A673 (cell line): ENCODE measurements around the gene BATF3. TPM values are rescaled to one million over a fixed set of nuclear protein-coding genes. Genes with fewer than 3 reads are reported as not detected.

Experiments
- BruUV-seq: library from RNA; stranded (reverse); fragments of 400-500 nt; replicated peaks from 2 replicates; lab custom pipeline; 2021; lab: Mats Ljungman, UMichigan
- CTCF ChIA-PET: fragments of 300-600 bp; sonication (Branson Sonifier 250); formaldehyde crosslinking; loops from one replicate; lab custom pipeline; 2022; ENCODE audit warnings: antibody characterized with exemption; lab: Charles Lee
- POLR2A ChIA-PET: fragments of 300-600 bp; sonication (Branson Sonifier 250); formaldehyde crosslinking; loops from one replicate; lab custom pipeline; 2022; ENCODE audit warnings: antibody characterized with exemption; ENCODE audit not compliant: low non-redundant PET; lab: Charles Lee
- DNase-seq: peaks from one replicate; pipeline ENCODE4 v3.0.0-alpha.2; 2015; ENCODE audit warnings: low spot score
- H3K27ac ChIP-seq: fragments of 200-600 bp; sonication (generic); 2 replicates; pipeline ENCODE4 v1.5.1; 2016; ENCODE audit warnings: mixed run types, low read depth, mild to moderate bottlenecking, mixed read lengths, antibody characterized with exemption, low read length; ENCODE audit not compliant: poor library complexity, severe bottlenecking
- H3K27me3 ChIP-seq: fragments of 200-600 bp; sonication (generic); replicated peaks from 2 replicates; pipeline ENCODE4 v1.6.1; 2017; ENCODE audit warnings: mixed run types, low read depth, mild to moderate bottlenecking, mixed read lengths, antibody characterized with exemption, low read length; ENCODE audit not compliant: insufficient read depth, poor library complexity
- H3K36me3 ChIP-seq: fragments of 200-600 bp; sonication (generic); 2 replicates; pipeline ENCODE4 v1.6.1; 2016; ENCODE audit warnings: mixed run types, mild to moderate bottlenecking, mixed read lengths, antibody characterized with exemption, low read length; ENCODE audit not compliant: insufficient read depth, poor library complexity, severe bottlenecking
- H3K4me1 ChIP-seq: fragments of 200-600 bp; sonication (generic); 2 replicates; pipeline ENCODE4 v1.6.1; 2017; ENCODE audit warnings: mixed run types, mild to moderate bottlenecking, mixed read lengths, antibody characterized with exemption, low read length; ENCODE audit not compliant: insufficient read depth, poor library complexity, severe bottlenecking
- H3K4me3 ChIP-seq: fragments of 200-600 bp; sonication (generic); 2 replicates; pipeline ENCODE4 v1.5.1; 2016; ENCODE audit warnings: low read depth, mixed run types, mild to moderate bottlenecking, mixed read lengths, low read length; ENCODE audit not compliant: poor library complexity, severe bottlenecking
- H3K9me3 ChIP-seq: fragments of 200-600 bp; sonication (generic); 2 replicates; pipeline ENCODE4 v1.6.1; 2016; ENCODE audit warnings: mixed run types, low read depth, mild to moderate bottlenecking, mixed read lengths, antibody characterized with exemption, low read length; ENCODE audit not compliant: poor library complexity, severe bottlenecking
- EZH2 ChIP-seq: fragments of 200-600 bp; sonication (generic); IDR thresholded peaks from 2 replicates; pipeline ENCODE4 v1.6.1; 2017; ENCODE audit warnings: borderline replicate concordance, low read depth, mild to moderate bottlenecking, mixed read lengths, antibody characterized with exemption, low read length; ENCODE audit not compliant: poor library complexity, severe bottlenecking
- intact Hi-C: fragments of 100-400 bp; cut with micrococcal nuclease; formaldehyde crosslinking; loops from one replicate; pipeline ENCODE4 v1.10.0; 2022; ENCODE audit not compliant: unreplicated experiment
- total RNA-seq: library from RNA; stranded (reverse); gene quantifications from 2 replicates; pipeline ENCODE4 v1.2.3, GENCODE V29; 2021
- TF ChIP-seq, protein P1 (sequence below): fragments of 300-800, 200-600 bp; sonication (generic); conservative IDR thresholded peaks from 2 replicates; pipeline ENCODE4 v1.5.1; 2017; ENCODE audit warnings: low read depth, mild to moderate bottlenecking, antibody characterized with exemption, low read length, moderate library complexity, mixed read lengths

Gene BATF3
- total RNA-seq, 1 experiment from 2014 or later: 6.9 TPM

DNA sequence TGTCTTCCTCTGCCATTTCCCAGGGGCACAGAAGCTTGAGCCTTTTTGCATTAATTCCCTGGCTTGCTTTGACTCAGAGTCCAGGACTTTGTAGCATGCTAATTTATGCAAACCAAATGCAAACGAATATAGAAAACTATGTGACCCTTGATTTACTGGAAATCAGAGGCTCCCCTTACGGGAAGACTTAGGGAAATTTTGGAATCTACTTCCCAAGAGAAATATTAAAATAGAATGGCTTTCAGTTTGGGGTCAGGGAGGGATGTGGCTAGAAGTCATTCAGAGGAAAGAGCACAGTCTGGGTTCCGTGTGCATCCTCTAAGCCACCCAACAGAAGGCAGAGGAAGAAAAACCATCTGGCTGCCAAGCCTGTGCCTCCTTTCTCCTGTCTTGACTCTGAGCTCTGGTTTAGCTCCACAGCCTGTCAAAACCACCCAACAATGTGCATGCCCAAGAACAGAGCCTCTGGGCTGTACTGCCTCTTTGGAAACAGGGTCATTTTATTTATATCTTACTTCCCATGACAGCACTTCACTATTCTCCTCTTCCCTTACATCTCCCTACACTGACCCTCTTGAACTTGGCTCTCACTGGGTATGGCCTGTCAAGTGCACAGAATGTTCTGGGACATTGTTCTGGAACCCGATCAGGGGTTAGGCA, 61.0 kb downstream of the BATF3 start:
- H3K27me3 ChIP-seq: no peaks in the 10 kb centered on the region
- peak overlapping the region; percentile 80 for H3K27ac ChIP-seq
- intact Hi-C loops: no loop called here
- POLR2A ChIA-PET: interaction anchor here (0.6 kb wide), 1 partner anchor 1771 kb away, joined by 4 read pairs; no protein-coding TSS in a partner anchor
- no peak for TF ChIP-seq EZH2
- TF ChIP-seq, protein P1, sequence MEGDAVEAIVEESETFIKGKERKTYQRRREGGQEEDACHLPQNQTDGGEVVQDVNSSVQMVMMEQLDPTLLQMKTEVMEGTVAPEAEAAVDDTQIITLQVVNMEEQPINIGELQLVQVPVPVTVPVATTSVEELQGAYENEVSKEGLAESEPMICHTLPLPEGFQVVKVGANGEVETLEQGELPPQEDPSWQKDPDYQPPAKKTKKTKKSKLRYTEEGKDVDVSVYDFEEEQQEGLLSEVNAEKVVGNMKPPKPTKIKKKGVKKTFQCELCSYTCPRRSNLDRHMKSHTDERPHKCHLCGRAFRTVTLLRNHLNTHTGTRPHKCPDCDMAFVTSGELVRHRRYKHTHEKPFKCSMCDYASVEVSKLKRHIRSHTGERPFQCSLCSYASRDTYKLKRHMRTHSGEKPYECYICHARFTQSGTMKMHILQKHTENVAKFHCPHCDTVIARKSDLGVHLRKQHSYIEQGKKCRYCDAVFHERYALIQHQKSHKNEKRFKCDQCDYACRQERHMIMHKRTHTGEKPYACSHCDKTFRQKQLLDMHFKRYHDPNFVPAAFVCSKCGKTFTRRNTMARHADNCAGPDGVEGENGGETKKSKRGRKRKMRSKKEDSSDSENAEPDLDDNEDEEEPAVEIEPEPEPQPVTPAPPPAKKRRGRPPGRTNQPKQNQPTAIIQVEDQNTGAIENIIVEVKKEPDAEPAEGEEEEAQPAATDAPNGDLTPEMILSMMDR: no peak
- no peak for DNase-seq
- CTCF ChIA-PET: no interaction called here
- no peak overlapping the region for H3K4me3 ChIP-seq
- H3K36me3 ChIP-seq: no peaks in the 10 kb centered on the region
- H3K4me1 ChIP-seq: peaks cover 38% of the 10 kb centered on the region
- no TSS peak for BruUV-seq
- H3K9me3 ChIP-seq: peaks cover 3% of the 10 kb centered on the region

GRCh38 chr1:212637902-212638301, 61.7 kb downstream of the BATF3 start:
- Histone ChIP-seq H3K9me3 (peaks cover 3% of the 10 kb centered on the region), H3K4me3 (no peak overlapping the region), H3K27ac (peak overlapping the region; percentile 80), H3K27me3 (no peaks in the 10 kb centered on the region), H3K36me3 (no peaks in the 10 kb centered on the region), H3K4me1 (peaks cover 38% of the 10 kb centered on the region)
- ChIA-PET POLR2A (interaction anchor here (0.6 kb wide), 1 partner anchor 290 kb away, joined by 4 read pairs; no protein-coding TSS in a partner anchor), CTCF (no interaction called here)
- no TSS peak for BruUV-seq
- TF ChIP-seq EZH2: no peak
- TF ChIP-seq, protein P1: no peak
- no peak for DNase-seq
- intact Hi-C loops: no loop called here

Other genes with a start within 250 kb of the BATF3 start
- gene ATF3, start 91.1 kb downstream of the BATF3 start, total RNA-seq: 12.6 and 16.0 TPM in 2 replicates
- gene NSL1, start 91.9 kb upstream of the BATF3 start, total RNA-seq: 48.5 and 53.6 TPM in 2 replicates
- 17.3 and 22.6 TPM in 2 replicates for gene TATDN3, start 92.1 kb upstream of the BATF3 start, total RNA-seq
- gene SPATA45, start 147.8 kb upstream of the BATF3 start, total RNA-seq: 1.1 TPM in 1 of 2 replicates, not detected in the other
- 20.7 and 26.4 TPM in 2 replicates for gene FLVCR1, start 158.4 kb upstream of the BATF3 start, total RNA-seq